BJ (cell line): Measurements from ENCODE around the gene LTA. TPM values are rescaled to one million over a fixed set of nuclear protein-coding genes. Genes with fewer than 3 reads are reported as not detected.

Source experiments
- CTCF ChIA-PET: fragments of 350-600 bp; formaldehyde crosslinking; extraction: SDS; loops from one replicate; lab custom pipeline; 2021; ENCODE audit warnings: antibody characterized with exemption, inconsistent platforms; lab: Yijun Ruan, JAX
- POLR2A ChIA-PET: fragments of 300-600 bp; sonication (Branson Sonifier 250); formaldehyde crosslinking; extraction: SDS; loops from one replicate; lab custom pipeline; 2021; ENCODE audit warnings: antibody characterized with exemption; lab: Charles Lee
- DNase-seq: peaks from one replicate; pipeline ENCODE4 v3.0.0-alpha.2; 2011; ENCODE audit warnings: low read depth
- H3K27me3 ChIP-seq: 2 replicates; pipeline ENCODE4 v1.6.0; 2011; ENCODE audit warnings: low read length; ENCODE audit not compliant: control insufficient read depth, insufficient read depth
- H3K36me3 ChIP-seq: 2 replicates; pipeline ENCODE4 v1.5.1; 2011; ENCODE audit warnings: low read length; ENCODE audit not compliant: control insufficient read depth, insufficient read depth
- H3K4me3 ChIP-seq: 2 replicates; pipeline ENCODE4 v1.5.1; 2011; ENCODE audit warnings: low read depth, mild to moderate bottlenecking, control low read depth, low read length
- CTCF ChIP-seq: IDR thresholded peaks from 2 replicates; pipeline ENCODE4 v1.5.1; 2011; ENCODE audit warnings: low read depth, mild to moderate bottlenecking, control low read depth, inconsistent platforms, low read length, moderate library complexity; ENCODE audit not compliant: insufficient read depth
- polyA plus RNA-seq: library from polyadenylated mRNA; depleted of rRNA; stranded (reverse); fragments of >200 nt; gene quantifications from 2 replicates; pipeline ENCODE4 v1.2.3, GENCODE V29; 2011

Gene LTA
- polyA plus RNA-seq, 1 experiment, result not detected

- Histone ChIP-seq H3K36me3 (peaks cover 39% of the 10 kb centered on the region), H3K4me3 (no peak overlapping the region), H3K27me3 (no peaks in the 10 kb centered on the region)
- TF ChIP-seq CTCF, result no peak
- ChIA-PET CTCF (interaction anchor here (1.0 to 1.1 kb wide), 2 partner anchors 11 to 39 kb away, joined by 3 to 4 read pairs; no protein-coding TSS in a partner anchor), POLR2A (interaction anchor here (1.0 kb wide), 1 partner anchor 9 kb away, joined by 4 read pairs; the partner anchor contains the start of gene DDX39B)
- no peak for DNase-seq
These were observed 40.1 kb upstream of the LTA start for GRCh38 chr6:31531771-31532643.

DNA sequence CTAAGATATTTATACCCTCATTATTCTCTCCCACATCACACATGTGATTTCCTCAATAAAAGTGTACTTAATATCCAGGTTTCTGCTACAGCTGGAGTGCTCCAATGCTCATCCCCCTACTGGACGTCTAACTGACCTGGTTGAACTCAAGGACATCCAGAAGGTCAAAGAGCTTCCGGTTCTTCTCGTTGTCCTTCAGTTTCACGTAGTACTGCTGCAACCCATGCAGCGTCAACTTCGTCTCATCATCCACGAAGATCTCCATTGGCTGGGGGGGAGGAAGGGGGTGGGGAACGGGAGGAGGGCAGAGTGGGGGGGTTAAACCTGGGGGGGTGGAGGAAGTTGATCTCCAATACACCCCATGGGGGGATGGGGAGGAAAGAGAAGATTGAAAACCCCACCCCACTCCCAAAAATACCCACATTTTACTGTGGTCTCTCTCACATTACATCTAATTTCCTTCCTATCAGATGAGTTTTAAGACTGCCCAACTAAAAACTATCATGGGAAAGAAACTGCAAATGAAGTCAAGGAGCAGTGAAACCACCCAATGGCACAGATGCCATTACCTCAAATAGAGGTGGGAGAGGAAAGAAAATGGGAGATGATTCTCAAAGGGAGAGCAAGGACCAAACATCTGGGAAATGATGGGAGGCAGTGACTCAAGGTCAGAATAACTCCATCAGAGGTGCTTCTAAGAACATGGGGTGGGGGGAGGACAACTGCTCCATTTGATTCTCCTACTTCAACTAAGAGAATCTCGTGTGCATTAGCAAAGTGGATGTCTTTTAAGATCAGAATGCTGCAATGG lies 39.2 kb upstream of the LTA start:
- peaks cover 39% of the 10 kb centered on the region for H3K36me3 ChIP-seq
- no peak overlapping the region for H3K4me3 ChIP-seq
- no peak for DNase-seq
- H3K27me3 ChIP-seq, result no peaks in the 10 kb centered on the region
- no peak for TF ChIP-seq CTCF
- POLR2A ChIA-PET, result no interaction called here
- CTCF ChIA-PET, result interaction anchor here (1.1 kb wide), 1 partner anchor 10 kb away, joined by 3 read pairs; no protein-coding TSS in a partner anchor

- POLR2A ChIA-PET, result no interaction called here
- no peak for TF ChIP-seq CTCF
- no peak overlapping the region for H3K4me3 ChIP-seq
- peaks cover 44% of the 10 kb centered on the region for H3K36me3 ChIP-seq
- H3K27me3 ChIP-seq, result no peaks in the 10 kb centered on the region
- DNase-seq, result no peak
- CTCF ChIA-PET, result interaction anchor here (0.6 to 1.2 kb wide), 2 partner anchors 64 to 66 kb away, joined by 3 to 5 read pairs; no protein-coding TSS in a partner anchor
These were observed 38.6 kb upstream of the LTA start for GRCh38 chr6:31533455-31533841.

- ChIA-PET CTCF (interaction anchor here (0.6 to 1.2 kb wide), 3 partner anchors 14 to 65 kb away, joined by 3 to 5 read pairs (median 3); partner anchors contain the start of gene NFKBIL1), POLR2A (no interaction called here)
- no peak for TF ChIP-seq CTCF
- Histone ChIP-seq H3K36me3 (peaks cover 49% of the 10 kb centered on the region), H3K4me3 (no peak overlapping the region), H3K27me3 (no peaks in the 10 kb centered on the region)
- DNase-seq, result no peak
These were observed 38.1 kb upstream of the LTA start for GRCh38 chr6:31534011-31534410.

- ChIA-PET CTCF (interaction anchor here (1.0 to 1.2 kb wide), 2 partner anchors 13 to 64 kb away, joined by 3 read pairs; partner anchors contain the start of gene NFKBIL1), POLR2A (no interaction called here)
- Histone ChIP-seq H3K27me3 (no peaks in the 10 kb centered on the region), H3K36me3 (peaks cover 49% of the 10 kb centered on the region), H3K4me3 (no peak overlapping the region)
- no peak for DNase-seq
- no peak for TF ChIP-seq CTCF
These were observed 37.5 kb upstream of the LTA start for GRCh38 chr6:31534521-31535040.
